HG03521 (cell line): ENCODE results near the gene HNRNPAB.

Experiments used
- ATAC-seq: cut with Tn5 transposase; IDR thresholded peaks from one replicate; pipeline ENCODE4 v1.9.1; 2021; ENCODE audit warnings: mild to moderate bottlenecking, moderate library complexity; ENCODE audit not compliant: unreplicated experiment

The HNRNPAB gene

DNA sequence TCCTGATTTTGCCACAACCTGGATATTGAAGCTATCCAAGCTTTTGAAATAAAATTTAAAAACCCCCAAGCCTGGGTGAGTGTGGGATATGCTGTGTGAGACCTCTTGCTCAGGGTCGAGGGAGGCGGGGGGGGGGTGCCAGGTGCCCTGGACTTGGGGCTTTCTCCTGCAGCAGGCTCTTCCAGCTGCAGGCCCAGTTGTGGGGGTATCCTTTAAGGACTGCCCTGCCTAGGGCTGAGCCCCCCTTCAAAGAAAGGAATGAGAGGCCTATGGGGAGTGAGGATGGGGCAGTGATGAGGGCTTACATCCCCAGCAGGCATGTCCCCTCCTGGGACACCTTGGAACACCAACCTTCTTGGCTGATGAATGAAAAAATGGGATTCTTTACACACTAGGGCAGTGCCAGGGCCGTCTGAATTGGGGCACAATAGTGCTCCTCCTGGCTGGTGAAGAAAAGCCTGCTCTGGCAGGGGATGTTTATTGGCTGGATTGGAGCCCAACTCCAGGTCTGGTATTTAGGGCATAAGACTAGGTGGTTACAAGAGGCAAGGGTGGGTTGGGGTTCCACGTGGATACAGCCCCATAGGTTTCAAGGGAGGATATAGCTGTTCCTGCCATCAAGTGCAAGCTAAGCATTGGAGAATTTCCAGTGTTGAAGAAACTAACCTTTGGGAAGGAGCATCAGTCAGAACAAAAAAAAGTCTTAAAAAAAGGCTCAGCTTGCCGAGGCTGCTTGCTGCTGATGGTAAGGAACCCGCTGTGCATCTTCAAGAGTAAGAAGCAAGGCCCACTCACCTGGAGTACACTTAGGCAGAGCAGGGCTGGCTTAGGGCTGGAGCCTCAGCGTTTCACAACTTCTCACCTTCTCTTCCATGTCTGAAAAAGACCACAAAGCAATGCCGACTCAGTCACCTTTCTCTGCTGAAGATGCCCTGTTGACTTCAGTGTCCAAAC, 7.0 kb downstream of the HNRNPAB start:
- no peak for ATAC-seq

- no peak for ATAC-seq
Observed at GRCh38 chr5:178212241-178213002, 8.1 kb downstream of the HNRNPAB start.

- ATAC-seq: no peak
Observed at GRCh38 chr5:178213003-178213461, 8.7 kb downstream of the HNRNPAB start.

DNA sequence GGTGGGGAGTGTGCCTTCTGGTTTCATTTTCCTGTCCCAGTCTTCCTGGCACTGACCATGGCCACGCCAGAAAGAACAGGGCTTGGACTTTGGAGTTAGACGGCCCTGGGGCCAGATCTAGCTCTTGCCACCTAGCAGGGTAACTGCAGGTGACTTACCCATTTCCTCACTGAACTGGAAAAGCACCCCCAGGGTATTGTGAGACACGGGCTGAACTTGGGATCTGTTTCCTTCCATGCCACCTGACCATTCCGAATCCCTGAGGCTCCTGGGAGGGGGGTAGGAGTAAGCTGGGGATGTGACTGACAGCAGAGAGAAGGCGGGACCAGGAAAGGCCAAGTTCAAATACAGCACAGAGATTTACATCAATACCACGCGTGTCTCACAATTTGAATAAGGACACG, 9.4 kb downstream of the HNRNPAB start:
- ATAC-seq: no peak

DNA sequence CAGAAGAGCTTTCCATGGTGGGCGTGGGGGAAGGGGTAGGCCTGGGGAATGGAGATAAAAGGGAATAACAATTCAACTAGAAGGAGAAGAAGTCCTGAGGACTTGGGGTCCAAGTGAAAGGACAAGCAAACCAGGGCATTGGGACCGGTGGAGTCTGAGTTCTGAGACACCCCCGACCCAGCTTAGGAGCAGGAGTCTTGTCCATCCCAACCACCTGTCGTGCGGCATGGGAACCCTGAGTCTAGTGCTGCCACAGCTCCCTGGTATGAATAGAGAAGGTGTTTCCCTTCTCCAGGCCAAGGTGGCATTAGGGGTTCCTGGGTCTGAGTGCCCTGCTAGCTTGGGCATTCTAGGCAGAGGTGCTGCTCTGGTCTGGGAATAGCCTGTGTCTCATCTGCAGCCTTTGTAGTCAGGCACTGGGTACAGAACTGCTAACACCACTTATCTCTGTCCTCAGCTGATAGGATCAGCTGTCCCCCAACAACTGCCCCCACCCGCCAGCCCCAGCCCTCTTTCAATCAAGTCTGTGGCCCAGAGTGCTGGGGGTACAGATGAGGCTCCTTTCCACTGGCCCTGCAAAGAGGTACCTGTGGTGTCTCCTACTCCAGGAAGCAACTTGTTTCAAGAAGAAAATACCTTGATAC, 9.9 kb downstream of the HNRNPAB start:
- ATAC-seq: no peak

- ATAC-seq: no peak
Observed at GRCh38 chr5:178215280-178216002, 11.1 kb downstream of the HNRNPAB start.

DNA sequence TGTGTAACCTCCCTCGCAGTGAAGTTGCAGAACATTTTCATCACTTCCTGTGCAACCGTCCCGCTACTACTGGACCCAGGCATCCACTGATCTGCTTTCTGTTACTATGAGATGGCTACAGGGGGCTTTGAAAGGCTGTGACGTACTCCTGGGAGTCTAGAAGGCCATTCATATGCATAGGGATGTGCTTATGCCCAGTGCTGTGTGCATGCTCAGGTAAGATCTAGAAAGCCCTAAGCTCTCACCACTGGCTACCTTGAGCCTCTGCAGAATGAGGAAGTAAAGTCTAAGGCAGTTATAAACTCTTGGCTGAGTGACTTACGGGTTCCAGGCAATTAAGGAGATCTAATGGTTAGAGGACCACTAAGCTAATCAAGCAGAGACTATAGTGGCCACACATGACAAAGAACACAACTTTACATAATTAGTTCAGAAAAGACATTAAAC, 11.8 kb downstream of the HNRNPAB start:
- ATAC-seq: no peak

- no peak for ATAC-seq
Observed at GRCh38 chr5:178216779-178217178, 12.4 kb downstream of the HNRNPAB start.

DNA sequence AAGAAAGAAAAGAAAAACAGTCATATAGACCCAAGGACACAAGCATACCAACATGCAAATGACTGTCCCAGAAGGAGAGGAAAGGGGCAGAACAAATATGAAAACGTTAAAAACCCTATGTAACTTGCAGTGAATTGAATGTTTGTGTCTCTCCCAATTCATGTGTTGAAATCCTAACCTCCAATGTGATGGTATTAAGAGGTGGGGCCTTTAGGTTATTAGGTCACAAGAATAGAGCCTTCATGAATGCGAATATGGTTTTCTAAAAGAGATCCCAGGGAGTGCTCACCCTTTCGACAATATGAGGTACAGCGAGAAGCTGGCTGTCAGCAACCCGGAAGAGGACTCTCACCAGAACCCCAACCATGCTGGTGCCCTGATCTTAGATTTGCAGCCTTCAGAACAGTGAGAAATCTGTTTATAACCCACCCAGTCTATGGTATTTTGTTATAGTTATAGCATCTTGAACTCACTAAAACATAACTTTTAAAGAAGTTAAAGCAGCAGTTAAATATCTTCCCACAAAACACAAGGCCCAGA, 14.0 kb downstream of the HNRNPAB start:
- ATAC-seq: no peak

DNA sequence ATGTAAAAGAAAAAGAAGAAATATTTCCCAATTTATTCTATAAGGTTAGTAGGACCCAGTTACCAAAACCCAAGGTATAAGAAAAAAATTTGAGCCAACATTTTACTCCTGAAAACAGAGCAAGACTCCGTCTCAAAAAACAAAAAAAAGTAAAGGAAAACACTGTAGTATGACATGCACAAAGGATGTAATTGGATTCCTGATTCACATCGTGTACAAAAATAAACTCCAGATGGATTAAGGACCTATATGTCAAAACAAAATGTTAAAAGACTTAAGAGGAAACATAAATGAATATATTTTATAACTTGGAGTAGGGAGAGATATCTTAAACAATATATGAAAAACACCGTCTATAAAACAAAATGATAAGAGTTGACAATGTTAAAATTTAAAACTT, 14.5 kb downstream of the HNRNPAB start:
- no peak for ATAC-seq

GRCh38 chr5:178221282-178221681, 16.9 kb downstream of the HNRNPAB start:
- no peak for ATAC-seq

DNA sequence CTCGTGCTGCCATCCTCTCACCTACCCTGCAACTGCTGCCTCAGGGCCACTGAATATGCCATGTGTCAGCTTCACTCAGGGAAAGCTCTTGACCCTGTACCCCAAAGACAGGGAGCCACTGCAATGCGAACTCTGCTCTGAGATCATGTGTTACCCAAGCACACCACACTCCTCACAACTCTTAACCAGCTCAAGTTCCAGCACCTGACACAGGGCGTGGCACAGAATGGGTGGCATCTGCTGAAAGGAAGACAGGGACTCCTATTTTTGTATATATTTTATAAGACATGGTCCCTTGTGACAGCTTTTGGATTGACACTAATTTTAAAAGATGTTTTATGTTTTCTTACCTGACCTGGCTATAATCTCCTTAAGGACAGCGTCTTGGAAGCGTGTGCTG, 17.5 kb downstream of the HNRNPAB start:
- no peak for ATAC-seq

DNA sequence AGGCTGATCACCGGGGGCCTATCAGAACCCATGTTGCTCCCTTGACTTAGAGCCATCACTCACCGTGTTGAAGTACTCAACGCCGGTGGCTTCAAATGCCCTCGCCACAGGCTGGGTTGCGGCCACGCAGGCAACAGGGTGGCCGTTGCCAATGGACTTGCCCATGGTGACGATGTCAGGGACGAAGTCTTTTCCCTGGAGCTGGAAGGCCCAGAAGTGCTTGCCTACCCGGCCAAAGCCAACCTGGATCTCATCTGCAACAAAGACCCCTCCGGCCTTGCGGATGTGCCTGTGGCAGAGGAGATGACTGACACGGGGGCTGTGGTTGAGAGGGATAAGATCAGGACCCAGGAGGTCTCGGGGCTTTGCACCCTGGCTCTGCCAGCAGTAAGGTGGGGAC, 18.0 kb downstream of the HNRNPAB start:
- ATAC-seq: no peak

DNA sequence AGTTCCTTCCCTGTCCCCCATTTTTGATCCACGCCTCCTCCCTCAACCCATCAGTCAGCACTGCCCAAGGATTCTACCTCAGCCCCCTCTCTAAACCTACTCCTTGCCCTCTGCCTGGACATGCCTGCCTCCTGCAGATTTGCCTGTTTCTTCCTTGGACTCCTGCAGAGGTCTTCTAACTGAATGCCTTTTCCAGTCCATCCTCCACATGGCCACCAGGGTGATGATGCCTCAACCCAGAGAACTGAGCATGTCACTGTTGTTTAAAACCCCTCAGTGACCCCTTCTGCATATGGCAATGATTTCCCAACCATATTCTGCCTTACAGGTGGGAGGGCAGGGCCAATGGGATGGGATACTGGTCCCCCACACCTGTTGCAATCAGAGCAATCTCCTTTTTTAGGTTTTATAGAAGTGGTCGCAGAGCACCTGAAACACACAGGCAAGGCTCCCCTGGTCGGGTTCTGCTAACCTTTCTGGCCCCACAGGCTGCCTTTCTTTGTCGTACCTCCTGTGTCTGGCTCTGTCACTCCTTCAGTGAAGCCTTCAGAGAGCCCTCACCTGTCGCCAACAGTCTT, 19.0 kb downstream of the HNRNPAB start:
- no peak for ATAC-seq

- ATAC-seq: no peak
Observed at GRCh38 chr5:178223828-178224335, 19.5 kb downstream of the HNRNPAB start.

- no peak for ATAC-seq
Observed at GRCh38 chr5:178224403-178224802, 20.1 kb downstream of the HNRNPAB start.

DNA sequence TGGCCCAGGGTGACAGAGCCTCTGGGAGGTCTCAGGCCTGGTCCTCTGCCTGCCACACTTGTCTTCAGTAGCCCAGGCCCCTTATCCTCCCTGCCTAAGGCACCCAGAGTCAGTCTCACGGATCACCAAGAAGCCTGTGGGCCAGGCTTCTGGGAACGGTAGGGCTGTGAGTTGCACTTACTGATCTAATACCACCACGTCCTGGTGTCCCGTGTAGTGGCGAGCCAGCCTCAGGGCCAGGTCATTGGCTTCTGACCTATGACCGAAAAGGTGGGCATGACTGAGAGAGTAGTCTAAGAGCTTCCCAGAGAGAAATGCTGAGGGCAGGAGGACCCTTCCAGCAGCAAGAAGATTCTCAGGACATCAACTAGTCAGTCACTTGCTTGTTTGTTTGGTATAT, 20.8 kb downstream of the HNRNPAB start:
- ATAC-seq: no peak

DNA sequence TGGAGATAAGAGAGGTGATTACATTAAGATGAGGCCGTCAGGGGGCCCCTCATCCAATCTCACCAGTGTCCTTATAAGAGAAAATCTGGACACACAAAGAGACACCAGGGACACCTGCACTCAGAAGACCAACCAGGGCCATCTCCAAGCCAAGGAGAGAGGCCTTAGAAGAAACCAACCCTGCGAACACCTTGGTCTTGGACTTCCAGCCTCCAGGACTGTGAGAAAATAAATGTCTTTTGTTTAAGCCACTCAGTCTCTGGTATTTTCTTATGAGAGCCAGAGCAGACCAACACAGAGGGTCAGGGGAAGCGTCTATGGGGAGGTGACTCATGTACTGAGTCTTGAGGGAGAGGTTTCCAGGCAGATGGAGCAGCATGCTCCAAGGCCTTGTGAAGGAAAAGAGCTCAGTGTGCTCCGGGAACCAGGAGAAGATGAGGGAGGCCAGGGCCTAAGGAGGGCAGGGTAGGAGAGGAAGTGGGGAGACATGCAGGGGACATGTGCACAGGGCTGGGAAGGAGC, 22.9 kb downstream of the HNRNPAB start:
- no peak for ATAC-seq

- ATAC-seq: no peak
Observed at GRCh38 chr5:178227929-178228328, 23.6 kb downstream of the HNRNPAB start.

DNA sequence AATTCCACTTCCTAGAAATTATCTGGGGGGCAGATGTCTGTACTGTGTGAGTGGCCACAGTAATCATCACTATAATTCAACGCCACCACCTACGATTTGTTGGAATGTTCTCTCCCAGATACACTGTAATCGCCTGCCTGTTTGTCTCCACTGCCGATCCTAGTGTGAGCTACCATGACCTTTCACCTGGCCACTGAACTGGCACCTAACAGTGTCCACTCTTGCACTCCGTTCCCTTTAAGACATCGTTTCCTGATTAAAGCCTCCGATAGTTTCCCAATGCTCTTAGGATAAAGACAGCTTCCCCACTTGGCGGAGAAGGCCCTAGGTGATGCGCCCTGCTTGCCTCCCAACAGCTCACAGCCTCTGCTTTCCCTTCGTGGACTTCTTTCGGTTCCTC, 24.3 kb downstream of the HNRNPAB start:
- no peak for ATAC-seq
